ENCODE results near the gene CCL11.

The CCL11 gene

GRCh38 chr17:34257299-34257985 lies 28.1 kb upstream of the CCL11 start:
- DNase-seq (ENCODE audit: low read depth): no peak

GRCh38 chr17:34257986-34258326 lies 27.6 kb upstream of the CCL11 start:
- DNase-seq (ENCODE audit: low read depth): no peak

GRCh38 chr17:34259146-34259545 lies 26.4 kb upstream of the CCL11 start:
- no peak for DNase-seq (ENCODE audit: low read depth)

GRCh38 chr17:34260861-34261260 lies 24.7 kb upstream of the CCL11 start:
- no peak for DNase-seq (ENCODE audit: low read depth)

GRCh38 chr17:34261568-34262337 lies 23.8 kb upstream of the CCL11 start:
- no peak for DNase-seq (ENCODE audit: low read depth)

- no peak for DNase-seq (ENCODE audit: low read depth)
Observed at GRCh38 chr17:34265711-34266110, 19.8 kb upstream of the CCL11 start.

GRCh38 chr17:34269969-34270368 lies 15.6 kb upstream of the CCL11 start, which contains the start of gene CCL7:
TSS of gene CCL7 (plus strand) at chr17:34270221. CDS start at chr17:34270291, 70 bp downstream.
- DNase-seq (ENCODE audit: low read depth): no peak

GRCh38 chr17:34275881-34276280 lies 9.7 kb upstream of the CCL11 start:
- peak; percentile 92 for DNase-seq (ENCODE audit: low read depth)

GRCh38 chr17:34276826-34277225 lies 8.7 kb upstream of the CCL11 start:
- DNase-seq (ENCODE audit: low read depth): no peak

- DNase-seq (ENCODE audit: low read depth): no peak
Observed at GRCh38 chr17:34283571-34283970, 2.0 kb upstream of the CCL11 start.

- no peak for DNase-seq (ENCODE audit: low read depth)
Observed at GRCh38 chr17:34287875-34288274, 2.3 kb downstream of the CCL11 start.

GRCh38 chr17:34290586-34290985 lies 5.0 kb downstream of the CCL11 start:
- no peak for DNase-seq (ENCODE audit: low read depth)

GRCh38 chr17:34291721-34292348 lies 6.3 kb downstream of the CCL11 start:
- no peak for DNase-seq (ENCODE audit: low read depth)

GRCh38 chr17:34299027-34299426 lies 13.5 kb downstream of the CCL11 start:
- DNase-seq (ENCODE audit: low read depth): no peak

- no peak for DNase-seq (ENCODE audit: low read depth)
Observed at GRCh38 chr17:34299956-34300577, 14.5 kb downstream of the CCL11 start.

- DNase-seq (ENCODE audit: low read depth): no peak
Observed at GRCh38 chr17:34300652-34301370, 15.3 kb downstream of the CCL11 start.

GRCh38 chr17:34301986-34302385 lies 16.4 kb downstream of the CCL11 start:
- peak; percentile 39 for DNase-seq (ENCODE audit: low read depth)

- no peak for DNase-seq (ENCODE audit: low read depth)
Observed at GRCh38 chr17:34302636-34303035, 17.1 kb downstream of the CCL11 start.

- no peak for DNase-seq (ENCODE audit: low read depth)
Observed at GRCh38 chr17:34303606-34304005, 18.1 kb downstream of the CCL11 start.

GRCh38 chr17:34305061-34305460 lies 19.5 kb downstream of the CCL11 start:
- DNase-seq (ENCODE audit: low read depth): no peak

- DNase-seq (ENCODE audit: low read depth): no peak
Observed at GRCh38 chr17:34305606-34306005, 20.1 kb downstream of the CCL11 start.

GRCh38 chr17:34306466-34306865 lies 20.9 kb downstream of the CCL11 start:
- peak; percentile 66 for DNase-seq (ENCODE audit: low read depth)

All from fibroblast of the conjunctiva (primary cell).